IMR-90 (cell line): ENCODE measurements around the gene MPP2. TPM values are rescaled to one million over a fixed set of nuclear protein-coding genes. Genes with fewer than 3 reads are reported as not detected.

Experiments used
- ATAC-seq: fragments of 200-7000 bp; cut with Tn5 transposase; 2 replicates; pipeline ENCODE4 v1.9.1; 2020; ENCODE audit warnings: low read depth, mild to moderate bottlenecking, moderate library complexity
- BruUV-seq: library from RNA; stranded (reverse); fragments of 400-500 nt; replicated peaks from 2 replicates; lab custom pipeline; 2021; lab: Mats Ljungman, UMichigan
- CTCF ChIA-PET: fragments of 300-600 bp; formaldehyde crosslinking; extraction: SDS; loops from one replicate; lab custom pipeline; 2021; ENCODE audit warnings: antibody characterized with exemption; lab: Yijun Ruan, JAX
- POLR2A ChIA-PET: fragments of 300-600 bp; sonication (Branson Sonifier 250); formaldehyde crosslinking; loops from one replicate; lab custom pipeline; 2022; ENCODE audit warnings: antibody characterized with exemption; ENCODE audit not compliant: unreplicated experiment; lab: Charles Lee
- DNase-seq: peaks from one replicate; pipeline ENCODE4 v3.0.0; 2013
- H2AFZ ChIP-seq: replicated peaks from 2 replicates; pipeline ENCODE3; 2013; ENCODE audit warnings: low read length, mild to moderate bottlenecking; ENCODE audit not compliant: poor library complexity
- H2AK5ac ChIP-seq: 2 replicates; pipeline ENCODE4 v1.6.1; 2013; ENCODE audit warnings: low read depth, low read length, inconsistent platforms
- H2AK9ac ChIP-seq: replicated peaks from 2 replicates; pipeline ENCODE3; 2013; ENCODE audit warnings: mild to moderate bottlenecking, low read depth, low read length, moderate library complexity; ENCODE audit not compliant: poor library complexity
- H2BK120ac ChIP-seq: 2 replicates; pipeline ENCODE4 v1.6.1; 2013; ENCODE audit warnings: low read depth, low read length, inconsistent platforms
- H2BK15ac ChIP-seq: 3 replicates; pipeline ENCODE4 v1.6.1; 2013; ENCODE audit warnings: low read depth, low read length, inconsistent platforms
- H2BK20ac ChIP-seq: 2 replicates; pipeline ENCODE4 v1.6.1; 2013; ENCODE audit warnings: low read depth, mild to moderate bottlenecking, inconsistent platforms, low read length, moderate library complexity
- H2BK5ac ChIP-seq: 2 replicates; pipeline ENCODE4 v1.6.1; 2013; ENCODE audit warnings: mild to moderate bottlenecking, low read depth, low read length, inconsistent platforms; ENCODE audit not compliant: poor library complexity, severe bottlenecking
- H3K14ac ChIP-seq: replicated peaks from 2 replicates; pipeline ENCODE4 v1.6.1; 2013; ENCODE audit warnings: low read depth, low read length, inconsistent platforms
- H3K18ac ChIP-seq: 2 replicates; pipeline ENCODE4 v1.6.1; 2013; ENCODE audit warnings: low read depth, low read length, control low read depth
- H3K23ac ChIP-seq: 2 replicates; pipeline ENCODE4 v1.6.1; 2013; ENCODE audit warnings: low read depth, low read length, inconsistent platforms
- H3K27ac ChIP-seq: 2 replicates; pipeline ENCODE4 v1.5.1; 2013; ENCODE audit warnings: mild to moderate bottlenecking, control low read depth, low read length; ENCODE audit not compliant: insufficient read depth
- H3K27me3 ChIP-seq: 2 replicates; pipeline ENCODE4 v1.6.1; 2013; ENCODE audit warnings: low read length; ENCODE audit not compliant: control insufficient read depth, insufficient read depth
- H3K36me3 ChIP-seq: 2 replicates; pipeline ENCODE4 v1.6.1; 2013; ENCODE audit warnings: low read length, mixed read lengths; ENCODE audit not compliant: control insufficient read depth, insufficient read depth
- H3K4ac ChIP-seq: 2 replicates; pipeline ENCODE4 v1.6.1; 2013; ENCODE audit warnings: low read depth, low read length, inconsistent platforms
- H3K4me1 ChIP-seq: 2 replicates; pipeline ENCODE4 v1.6.1; 2013; ENCODE audit warnings: low read length, mixed read lengths; ENCODE audit not compliant: control insufficient read depth, insufficient read depth
- H3K4me2 ChIP-seq: 2 replicates; pipeline ENCODE4 v1.6.1; 2013; ENCODE audit warnings: low read depth, mild to moderate bottlenecking, control low read depth, low read length, moderate library complexity
- H3K4me3 ChIP-seq: 2 replicates; pipeline ENCODE4 v1.5.1; 2013; ENCODE audit warnings: low read depth, mild to moderate bottlenecking, control low read depth, low read length, moderate library complexity; ENCODE audit not compliant: insufficient read depth
- H3K56ac ChIP-seq: 2 replicates; pipeline ENCODE4 v1.6.1; 2013; ENCODE audit warnings: low read length, inconsistent platforms; ENCODE audit not compliant: insufficient read depth; ENCODE audit errors: extremely low read depth
- H3K79me1 ChIP-seq, 2 experiments: 2 replicates each; pipeline ENCODE4 v1.6.1; 2013; ENCODE audit warnings: low read length in 2 of 2, inconsistent platforms in 1 of 2, low read depth in 1 of 2
- H3K9ac ChIP-seq: 2 replicates; pipeline ENCODE4 v1.6.1; 2013; ENCODE audit warnings: low read depth, low read length, control low read depth
- H3K9me1 ChIP-seq: 2 replicates; pipeline ENCODE4 v1.6.1; 2013; ENCODE audit warnings: low read length, inconsistent platforms; ENCODE audit not compliant: insufficient read depth
- H3K9me3 ChIP-seq: 2 replicates; pipeline ENCODE4 v1.6.1; 2013; ENCODE audit warnings: low read length; ENCODE audit not compliant: control insufficient read depth, insufficient read depth
- H4K20me1 ChIP-seq: 2 replicates; pipeline ENCODE4 v1.6.1; 2013; ENCODE audit warnings: low read length, inconsistent platforms; ENCODE audit not compliant: insufficient read depth
- H4K5ac ChIP-seq: 2 replicates; pipeline ENCODE4 v1.6.1; 2013; ENCODE audit warnings: mild to moderate bottlenecking, low read depth, low read length, control low read depth
- H4K8ac ChIP-seq, 2 experiments: 2 replicates each; pipeline ENCODE4 v1.6.1; 2013; ENCODE audit warnings: low read depth in 2 of 2, low read length in 2 of 2, control low read depth in 1 of 2, inconsistent platforms in 1 of 2
- H4K91ac ChIP-seq: 2 replicates; pipeline ENCODE4 v1.6.1; 2013; ENCODE audit warnings: low read depth, low read length, inconsistent platforms; ENCODE audit not compliant: insufficient read depth
- BHLHE40 ChIP-seq: fragments of 150-350 bp; IDR thresholded peaks from 2 replicates; pipeline ENCODE4 v1.6.1; 2016; ENCODE audit warnings: mild to moderate bottlenecking, low read depth, low read length
- CEBPB ChIP-seq: IDR thresholded peaks from 2 replicates; pipeline ENCODE4 v1.6.1; 2012; ENCODE audit warnings: low read depth, low read length, improper control_type of control experiment
- CHD1 ChIP-seq: IDR thresholded peaks from 2 replicates; pipeline ENCODE4 v1.6.1; 2012; ENCODE audit warnings: low read depth, low read length, improper control_type of control experiment
- FOS ChIP-seq: fragments of 150-350 bp; IDR thresholded peaks from 2 replicates; pipeline ENCODE4 v1.6.1; 2016; ENCODE audit warnings: low read depth, low read length
- MAFK ChIP-seq: IDR thresholded peaks from 2 replicates; pipeline ENCODE4 v1.6.1; 2012; ENCODE audit warnings: low read depth, low read length, improper control_type of control experiment
- MAZ ChIP-seq: IDR thresholded peaks from 2 replicates; pipeline ENCODE4 v1.6.1; 2012; ENCODE audit warnings: low read depth, mild to moderate bottlenecking, low read length, improper control_type of control experiment, moderate library complexity, borderline replicate concordance
- MXI1 ChIP-seq: IDR thresholded peaks from 2 replicates; pipeline ENCODE4 v1.6.1; 2012; ENCODE audit warnings: low read depth, mild to moderate bottlenecking, low read length, moderate library complexity, borderline replicate concordance
- NFE2L2 ChIP-seq: fragments of 150-350 bp; IDR thresholded peaks from 2 replicates; pipeline ENCODE4 v1.6.1; 2016; ENCODE audit warnings: low read depth, mild to moderate bottlenecking, low read length
- POLR2A ChIP-seq: IDR thresholded peaks from 2 replicates; pipeline ENCODE4 v1.6.1; 2012; ENCODE audit warnings: mild to moderate bottlenecking, low read depth, low read length
- RAD21 ChIP-seq: IDR thresholded peaks from 2 replicates; pipeline ENCODE4 v1.6.1; 2012; ENCODE audit warnings: low read length, improper control_type of control experiment
- RCOR1 ChIP-seq: IDR thresholded peaks from 2 replicates; pipeline ENCODE4 v1.6.1; 2012; ENCODE audit warnings: mild to moderate bottlenecking, low read length, improper control_type of control experiment; ENCODE audit not compliant: insufficient replicate concordance
- RFX5 ChIP-seq: IDR thresholded peaks from 2 replicates; pipeline ENCODE4 v1.8.0; 2012; ENCODE audit warnings: low read depth, mild to moderate bottlenecking, low read length, moderate library complexity
- SMC3 ChIP-seq: fragments of 150-350 bp; IDR thresholded peaks from 2 replicates; pipeline ENCODE4 v1.6.1; 2016; ENCODE audit warnings: low read depth, mild to moderate bottlenecking, antibody characterized with exemption, low read length, moderate library complexity
- USF2 ChIP-seq: fragments of 150-350 bp; IDR thresholded peaks from 2 replicates; pipeline ENCODE4 v1.6.1; 2017; ENCODE audit warnings: mild to moderate bottlenecking, antibody characterized with exemption, low read length, low read depth
- WGBS, 2 experiments: methylation state at CpG; one replicate each; pipeline versions ENCODE4 v1.1.5 to v1.1.7; 2013; ENCODE audit warnings: missing lambda C conversion rate in 2 of 2; ENCODE audit not compliant: insufficient read length in 1 of 2; ENCODE audit errors: extremely low coverage in 2 of 2; 5-methylcytosine and 5-hydroxymethylcytosine counted together
- dilution Hi-C: fragments of 300-500 bp; cut with HindIII; formaldehyde crosslinking; loops from one replicate; pipeline ENCODE4 v1.14.3; 2018; ENCODE audit warnings: low sequenced_read_pairs; ENCODE audit not compliant: unreplicated experiment
- in situ Hi-C: fragments of 300-500 bp; cut with MboI; formaldehyde crosslinking; loops from 3 replicates; pipeline ENCODE4 v1.14.3; 2019; ENCODE audit warnings: low sequenced_read_pairs, inconsistent platforms, mixed read lengths
- intact Hi-C: fragments of 100-400 bp; cut with micrococcal nuclease; formaldehyde crosslinking; loops from 2 replicates; pipeline ENCODE4 v1.10.0; 2022
- polyA plus RNA-seq, 3 experiments: library from polyadenylated mRNA; depleted of rRNA; stranded (reverse); fragments of >200 nt; gene quantifications; 2 replicates each; pipeline ENCODE4 v1.2.3, GENCODE V29; 2012; ENCODE audit warnings: low replicate concordance in 1 of 3
- total RNA-seq: library from RNA; depleted of rRNA; stranded (reverse); fragments of >200 nt; gene quantifications from 2 replicates; pipeline ENCODE4 v1.2.3, GENCODE V29; 2012
- TF ChIP-seq, protein P1 (sequence below): conservative IDR thresholded peaks from 2 replicates; pipeline ENCODE4 v1.5.1; 2012; ENCODE audit warnings: mild to moderate bottlenecking, low read depth, low read length, improper control_type of control experiment
- TF ChIP-seq, protein P2 (sequence below): fragments of 150-350 bp; IDR thresholded peaks from 2 replicates; pipeline ENCODE4 v1.6.1; 2016; ENCODE audit warnings: low read depth, mild to moderate bottlenecking, low read length, moderate library complexity, borderline replicate concordance

Gene MPP2
- total and polyA plus RNA-seq, 2 of the 4 experiments (the other 2 are of a cell fraction): 3.2 to 3.8 TPM

DNA sequence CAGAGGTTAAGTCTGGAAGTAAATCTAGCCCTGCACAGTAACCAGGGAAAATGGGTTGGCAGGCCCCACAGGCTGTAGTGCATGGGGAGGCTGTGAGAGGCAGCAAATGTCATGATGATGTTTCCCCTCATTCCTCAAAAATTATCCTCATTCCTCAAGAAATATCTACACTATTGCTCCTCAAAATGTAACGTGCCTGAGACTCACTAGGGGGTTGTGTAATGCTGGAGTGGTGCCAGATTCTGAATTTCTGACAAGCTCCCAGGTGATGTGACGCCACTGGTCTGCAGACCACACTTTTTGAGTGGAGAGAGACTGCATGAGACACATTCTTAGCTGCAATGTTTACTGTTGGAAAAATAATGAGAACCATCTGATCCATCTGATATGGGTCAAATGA lies 73.2 kb downstream of the MPP2 start:
- 0 out of 2 replicates have a peak, but pooled peaks cover 6% of the 10 kb centered on the region for H4K20me1 ChIP-seq
- ATAC-seq: no peak
- no peak overlapping the region for H3K9ac ChIP-seq
- peak; percentile 25 for DNase-seq
- H2BK5ac ChIP-seq: no peak overlapping the region
- POLR2A ChIA-PET: no interaction called here
- TF ChIP-seq MAFK (no peak), SMC3 (no peak), BHLHE40 (no peak), FOS (no peak), RCOR1 (no peak), MAZ (no peak), RAD21 (no peak), CHD1 (no peak), CEBPB (no peak), RFX5 (no peak), USF2 (no peak), POLR2A (no peak), MXI1 (no peak), NFE2L2 (no peak)
- TF ChIP-seq, protein P1, sequence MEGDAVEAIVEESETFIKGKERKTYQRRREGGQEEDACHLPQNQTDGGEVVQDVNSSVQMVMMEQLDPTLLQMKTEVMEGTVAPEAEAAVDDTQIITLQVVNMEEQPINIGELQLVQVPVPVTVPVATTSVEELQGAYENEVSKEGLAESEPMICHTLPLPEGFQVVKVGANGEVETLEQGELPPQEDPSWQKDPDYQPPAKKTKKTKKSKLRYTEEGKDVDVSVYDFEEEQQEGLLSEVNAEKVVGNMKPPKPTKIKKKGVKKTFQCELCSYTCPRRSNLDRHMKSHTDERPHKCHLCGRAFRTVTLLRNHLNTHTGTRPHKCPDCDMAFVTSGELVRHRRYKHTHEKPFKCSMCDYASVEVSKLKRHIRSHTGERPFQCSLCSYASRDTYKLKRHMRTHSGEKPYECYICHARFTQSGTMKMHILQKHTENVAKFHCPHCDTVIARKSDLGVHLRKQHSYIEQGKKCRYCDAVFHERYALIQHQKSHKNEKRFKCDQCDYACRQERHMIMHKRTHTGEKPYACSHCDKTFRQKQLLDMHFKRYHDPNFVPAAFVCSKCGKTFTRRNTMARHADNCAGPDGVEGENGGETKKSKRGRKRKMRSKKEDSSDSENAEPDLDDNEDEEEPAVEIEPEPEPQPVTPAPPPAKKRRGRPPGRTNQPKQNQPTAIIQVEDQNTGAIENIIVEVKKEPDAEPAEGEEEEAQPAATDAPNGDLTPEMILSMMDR: no peak
- TF ChIP-seq, protein P2, sequence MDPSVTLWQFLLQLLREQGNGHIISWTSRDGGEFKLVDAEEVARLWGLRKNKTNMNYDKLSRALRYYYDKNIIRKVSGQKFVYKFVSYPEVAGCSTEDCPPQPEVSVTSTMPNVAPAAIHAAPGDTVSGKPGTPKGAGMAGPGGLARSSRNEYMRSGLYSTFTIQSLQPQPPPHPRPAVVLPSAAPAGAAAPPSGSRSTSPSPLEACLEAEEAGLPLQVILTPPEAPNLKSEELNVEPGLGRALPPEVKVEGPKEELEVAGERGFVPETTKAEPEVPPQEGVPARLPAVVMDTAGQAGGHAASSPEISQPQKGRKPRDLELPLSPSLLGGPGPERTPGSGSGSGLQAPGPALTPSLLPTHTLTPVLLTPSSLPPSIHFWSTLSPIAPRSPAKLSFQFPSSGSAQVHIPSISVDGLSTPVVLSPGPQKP: no peak
- no peaks in the 10 kb centered on the region for H3K9me3 ChIP-seq
- peaks cover 11 to 26% of the 10 kb centered on the region in 2 experiments for H3K79me1 ChIP-seq
- H3K4me3 ChIP-seq: no peak overlapping the region
- H2AK5ac ChIP-seq: no peak overlapping the region
- intact Hi-C loops (no loop called here), in situ Hi-C loops (no loop called here), dilution Hi-C loops (no loop called here)
- no peak overlapping the region for H3K23ac ChIP-seq
- WGBS, 2 experiments: 100% methylated on average over 1 of the region's 2 CpGs; no CpG with 5 or more reads in 1 of the 2 experiments
- H3K27ac ChIP-seq: no peak overlapping the region
- no peak overlapping the region for H3K18ac ChIP-seq
- no peak overlapping the region for H4K91ac ChIP-seq
- CTCF ChIA-PET: no interaction called here
- H3K4ac ChIP-seq: no peak overlapping the region
- H2BK20ac ChIP-seq: no peak overlapping the region
- no peak overlapping the region for H2BK120ac ChIP-seq
- no peak overlapping the region for H3K4me2 ChIP-seq
- H3K4me1 ChIP-seq: peaks cover 5% of the 10 kb centered on the region
- peaks cover 12% of the 10 kb centered on the region; the same call in 1 of the 2 replicates for H3K36me3 ChIP-seq
- no peak overlapping the region for H3K14ac ChIP-seq
- H4K5ac ChIP-seq: no peak overlapping the region
- H2AK9ac ChIP-seq: peak overlapping the region; percentile 78
- no peak overlapping the region for H3K56ac ChIP-seq
- H3K9me1 ChIP-seq: peaks cover 11% of the 10 kb centered on the region; the same call in 1 of the 2 replicates
- H4K8ac ChIP-seq: no peak overlapping the region
- H2BK15ac ChIP-seq: no peak overlapping the region
- no TSS peak for BruUV-seq
- no peaks in the 10 kb centered on the region for H3K27me3 ChIP-seq
- H2AFZ ChIP-seq: peak overlapping the region; percentile 67
